ENCODE results near the gene GNAO1.

The GNAO1 gene

GRCh38 chr16:56298948-56299596, 107.8 kb downstream of the GNAO1 start:
- Histone ChIP-seq H3K27ac (ENCODE audit: low read length) (no peak overlapping the region), H3K9ac (ENCODE audit: low read length) (no peak overlapping the region), H3K4me1 (ENCODE audit: low read length) (no peaks in the 10 kb centered on the region), H3K4me3 (ENCODE audit: low read length) (no peak overlapping the region), H3K9me3 (replicated peaks; ENCODE audit: insufficient read depth, low read length) (no peaks in the 10 kb centered on the region), H3F3A (ENCODE audit: insufficient read depth, low read length) (no peaks in the 10 kb centered on the region), H3K27me3 (replicated peaks; ENCODE audit: insufficient read depth, low read length) (no peaks in the 10 kb centered on the region), H3K79me2 (ENCODE audit: low read length) (no peaks in the 10 kb centered on the region), H2AFZ (ENCODE audit: low read length) (no peak overlapping the region), H3K4me2 (ENCODE audit: low read depth, low read length) (no peak overlapping the region), H3K9me2 (replicated peaks; ENCODE audit: insufficient read depth, low read length) (no peaks in the 10 kb centered on the region), H3K36me3 (replicated peaks; ENCODE audit: insufficient read depth, low read length) (no peaks in the 10 kb centered on the region), H4K20me1 (ENCODE audit: insufficient read depth, low read length) (no peaks in the 10 kb centered on the region)
- TF ChIP-seq CTCF (IDR thresholded peaks at IDR 0.05; ENCODE audit: low read length) (no peak), EZH2phosphoT487 (IDR thresholded peaks at IDR 0.05; ENCODE audit: low read length) (no peak), EZH2 (optimal IDR thresholded peaks at IDR 0.05; ENCODE audit: low read depth, low read length) (no peak)
- DNase-seq = no peak

GRCh38 chr16:56300242-56300623, 108.9 kb downstream of the GNAO1 start:
- Histone ChIP-seq H3K9me2 (replicated peaks; ENCODE audit: insufficient read depth, low read length) (no peaks in the 10 kb centered on the region), H3K27me3 (replicated peaks; ENCODE audit: insufficient read depth, low read length) (no peaks in the 10 kb centered on the region), H3F3A (ENCODE audit: insufficient read depth, low read length) (no peaks in the 10 kb centered on the region), H3K9ac (ENCODE audit: low read length) (no peak overlapping the region), H3K4me1 (ENCODE audit: low read length) (no peaks in the 10 kb centered on the region), H3K9me3 (replicated peaks; ENCODE audit: insufficient read depth, low read length) (no peaks in the 10 kb centered on the region), H4K20me1 (ENCODE audit: insufficient read depth, low read length) (no peaks in the 10 kb centered on the region), H3K4me2 (ENCODE audit: low read depth, low read length) (no peak overlapping the region), H3K79me2 (ENCODE audit: low read length) (no peaks in the 10 kb centered on the region), H3K36me3 (replicated peaks; ENCODE audit: insufficient read depth, low read length) (no peaks in the 10 kb centered on the region), H2AFZ (ENCODE audit: low read length) (no peak overlapping the region), H3K27ac (ENCODE audit: low read length) (no peak overlapping the region), H3K4me3 (ENCODE audit: low read length) (no peak overlapping the region)
- TF ChIP-seq CTCF (IDR thresholded peaks at IDR 0.05; ENCODE audit: low read length) (no peak), EZH2 (optimal IDR thresholded peaks at IDR 0.05; ENCODE audit: low read depth, low read length) (no peak), EZH2phosphoT487 (IDR thresholded peaks at IDR 0.05; ENCODE audit: low read length) (no peak)
- DNase-seq = no peak

- Histone ChIP-seq H3K9ac (ENCODE audit: low read length) (no peak overlapping the region), H3K36me3 (replicated peaks; ENCODE audit: insufficient read depth, low read length) (no peaks in the 10 kb centered on the region), H3K27me3 (replicated peaks; ENCODE audit: insufficient read depth, low read length) (0 out of 2 replicates have a peak, but pooled peaks cover 2% of the 10 kb centered on the region), H3K4me1 (ENCODE audit: low read length) (no peaks in the 10 kb centered on the region), H2AFZ (ENCODE audit: low read length) (no peak overlapping the region), H4K20me1 (ENCODE audit: insufficient read depth, low read length) (no peaks in the 10 kb centered on the region), H3K27ac (ENCODE audit: low read length) (no peak overlapping the region), H3K9me2 (replicated peaks; ENCODE audit: insufficient read depth, low read length) (no peaks in the 10 kb centered on the region), H3K79me2 (ENCODE audit: low read length) (no peaks in the 10 kb centered on the region), H3K4me2 (ENCODE audit: low read depth, low read length) (no peak overlapping the region), H3K4me3 (ENCODE audit: low read length) (no peak overlapping the region), H3F3A (ENCODE audit: insufficient read depth, low read length) (no peaks in the 10 kb centered on the region), H3K9me3 (replicated peaks; ENCODE audit: insufficient read depth, low read length) (no peaks in the 10 kb centered on the region)
- TF ChIP-seq EZH2phosphoT487 (IDR thresholded peaks at IDR 0.05; ENCODE audit: low read length) (no peak), EZH2 (optimal IDR thresholded peaks at IDR 0.05; ENCODE audit: low read depth, low read length) (no peak)
- no peak for DNase-seq
Measured at GRCh38 chr16:56300891-56301850, 109.9 kb downstream of the GNAO1 start.

Measured in MM.1S (cell line).